Measurements from ENCODE around the gene MPND.

MPND gene

GRCh38 chr19:4354897-4355296, 11.5 kb downstream of the MPND start:
- Histone ChIP-seq H3K27me3 (ENCODE audit: insufficient read depth, low read length) (no peaks in the 10 kb centered on the region), H3K9me3 (ENCODE audit: insufficient read depth, low read depth, low read length) (no peaks in the 10 kb centered on the region), H3K9ac (ENCODE audit: low read depth, low read length) (no peak overlapping the region), H3K27ac (ENCODE audit: low read length) (no peak overlapping the region), H3K4me3 (ENCODE audit: low read length) (no peak overlapping the region), H3K4me1 (ENCODE audit: insufficient read depth, low read length) (no peaks in the 10 kb centered on the region), H3K36me3 (ENCODE audit: insufficient read depth, low read depth, low read length) (peaks cover 43% of the 10 kb centered on the region)

GRCh38 chr19:4357095-4357797, 13.9 kb downstream of the MPND start:
- no peak overlapping the region for H3K27ac ChIP-seq (ENCODE audit: low read length)
- H3K9ac ChIP-seq (ENCODE audit: low read depth, low read length) = no peak overlapping the region
- H3K9me3 ChIP-seq (ENCODE audit: insufficient read depth, low read depth, low read length) = no peaks in the 10 kb centered on the region
- H3K36me3 ChIP-seq (ENCODE audit: insufficient read depth, low read depth, low read length) = peaks cover 52% of the 10 kb centered on the region
- H3K4me3 ChIP-seq (ENCODE audit: low read length) = no peak overlapping the region
- H3K4me1 ChIP-seq (ENCODE audit: insufficient read depth, low read length) = no peaks in the 10 kb centered on the region
- H3K27me3 ChIP-seq (ENCODE audit: insufficient read depth, low read length) = no peaks in the 10 kb centered on the region

- H3K9me3 ChIP-seq (ENCODE audit: insufficient read depth, low read depth, low read length) = no peaks in the 10 kb centered on the region
- peaks cover 56% of the 10 kb centered on the region for H3K36me3 ChIP-seq (ENCODE audit: insufficient read depth, low read depth, low read length)
- no peak overlapping the region for H3K27ac ChIP-seq (ENCODE audit: low read length)
- H3K4me1 ChIP-seq (ENCODE audit: insufficient read depth, low read length) = no peaks in the 10 kb centered on the region
- H3K9ac ChIP-seq (ENCODE audit: low read depth, low read length) = no peak overlapping the region
- H3K4me3 ChIP-seq (ENCODE audit: low read length) = no peak overlapping the region
- H3K27me3 ChIP-seq (ENCODE audit: insufficient read depth, low read length) = no peaks in the 10 kb centered on the region
Measured at GRCh38 chr19:4357921-4358326, 14.6 kb downstream of the MPND start.

GRCh38 chr19:4358709-4359626, 15.6 kb downstream of the MPND start:
- Histone ChIP-seq H3K9ac (ENCODE audit: low read depth, low read length) (no peak overlapping the region), H3K4me1 (ENCODE audit: insufficient read depth, low read length) (no peaks in the 10 kb centered on the region), H3K27ac (ENCODE audit: low read length) (no peak overlapping the region), H3K9me3 (ENCODE audit: insufficient read depth, low read depth, low read length) (no peaks in the 10 kb centered on the region), H3K27me3 (ENCODE audit: insufficient read depth, low read length) (no peaks in the 10 kb centered on the region), H3K4me3 (ENCODE audit: low read length) (no peak overlapping the region), H3K36me3 (ENCODE audit: insufficient read depth, low read depth, low read length) (peaks cover 60% of the 10 kb centered on the region)

- Histone ChIP-seq H3K9ac (ENCODE audit: low read depth, low read length) (no peak overlapping the region), H3K27ac (ENCODE audit: low read length) (no peak overlapping the region), H3K9me3 (ENCODE audit: insufficient read depth, low read depth, low read length) (no peaks in the 10 kb centered on the region), H3K27me3 (ENCODE audit: insufficient read depth, low read length) (no peaks in the 10 kb centered on the region), H3K36me3 (ENCODE audit: insufficient read depth, low read depth, low read length) (peaks cover 56% of the 10 kb centered on the region), H3K4me1 (ENCODE audit: insufficient read depth, low read length) (no peaks in the 10 kb centered on the region), H3K4me3 (ENCODE audit: low read length) (no peak overlapping the region)
Measured at GRCh38 chr19:4359627-4360000, 16.3 kb downstream of the MPND start.

- Histone ChIP-seq H3K4me3 (ENCODE audit: low read length) (no peak overlapping the region), H3K4me1 (ENCODE audit: insufficient read depth, low read length) (no peaks in the 10 kb centered on the region), H3K27ac (ENCODE audit: low read length) (no peak overlapping the region), H3K27me3 (ENCODE audit: insufficient read depth, low read length) (no peaks in the 10 kb centered on the region), H3K9ac (ENCODE audit: low read depth, low read length) (no peak overlapping the region), H3K9me3 (ENCODE audit: insufficient read depth, low read depth, low read length) (no peaks in the 10 kb centered on the region), H3K36me3 (ENCODE audit: insufficient read depth, low read depth, low read length) (peaks cover 57% of the 10 kb centered on the region)
Measured at GRCh38 chr19:4360081-4360569, 16.8 kb downstream of the MPND start.

GRCh38 chr19:4360641-4361151, 17.3 kb downstream of the MPND start:
- no peak overlapping the region for H3K4me3 ChIP-seq (ENCODE audit: low read length)
- H3K9me3 ChIP-seq (ENCODE audit: insufficient read depth, low read depth, low read length) = no peaks in the 10 kb centered on the region
- H3K9ac ChIP-seq (ENCODE audit: low read depth, low read length) = no peak overlapping the region
- no peaks in the 10 kb centered on the region for H3K4me1 ChIP-seq (ENCODE audit: insufficient read depth, low read length)
- no peaks in the 10 kb centered on the region for H3K27me3 ChIP-seq (ENCODE audit: insufficient read depth, low read length)
- peaks cover 59% of the 10 kb centered on the region for H3K36me3 ChIP-seq (ENCODE audit: insufficient read depth, low read depth, low read length)
- no peak overlapping the region for H3K27ac ChIP-seq (ENCODE audit: low read length)

- no peaks in the 10 kb centered on the region for H3K9me3 ChIP-seq (ENCODE audit: insufficient read depth, low read depth, low read length)
- H3K27ac ChIP-seq (ENCODE audit: low read length) = no peak overlapping the region
- peaks cover 54% of the 10 kb centered on the region for H3K36me3 ChIP-seq (ENCODE audit: insufficient read depth, low read depth, low read length)
- no peak overlapping the region for H3K4me3 ChIP-seq (ENCODE audit: low read length)
- H3K9ac ChIP-seq (ENCODE audit: low read depth, low read length) = no peak overlapping the region
- no peaks in the 10 kb centered on the region for H3K4me1 ChIP-seq (ENCODE audit: insufficient read depth, low read length)
- no peaks in the 10 kb centered on the region for H3K27me3 ChIP-seq (ENCODE audit: insufficient read depth, low read length)
Measured at GRCh38 chr19:4361152-4362046, 18.0 kb downstream of the MPND start.

- Histone ChIP-seq H3K9me3 (ENCODE audit: insufficient read depth, low read depth, low read length) (no peaks in the 10 kb centered on the region), H3K4me3 (ENCODE audit: low read length) (no peak overlapping the region), H3K9ac (ENCODE audit: low read depth, low read length) (no peak overlapping the region), H3K36me3 (ENCODE audit: insufficient read depth, low read depth, low read length) (peaks cover 54% of the 10 kb centered on the region), H3K27ac (ENCODE audit: low read length) (no peak overlapping the region), H3K4me1 (ENCODE audit: insufficient read depth, low read length) (no peaks in the 10 kb centered on the region), H3K27me3 (ENCODE audit: insufficient read depth, low read length) (no peaks in the 10 kb centered on the region)
Measured at GRCh38 chr19:4362101-4362828, 18.9 kb downstream of the MPND start.

GRCh38 chr19:4362831-4363545, 19.6 kb downstream of the MPND start:
- H3K4me3 ChIP-seq (ENCODE audit: low read length) = no peak overlapping the region
- no peaks in the 10 kb centered on the region for H3K4me1 ChIP-seq (ENCODE audit: insufficient read depth, low read length)
- no peaks in the 10 kb centered on the region for H3K9me3 ChIP-seq (ENCODE audit: insufficient read depth, low read depth, low read length)
- H3K9ac ChIP-seq (ENCODE audit: low read depth, low read length) = no peak overlapping the region
- H3K36me3 ChIP-seq (ENCODE audit: insufficient read depth, low read depth, low read length) = peaks cover 49% of the 10 kb centered on the region
- no peak overlapping the region for H3K27ac ChIP-seq (ENCODE audit: low read length)
- no peaks in the 10 kb centered on the region for H3K27me3 ChIP-seq (ENCODE audit: insufficient read depth, low read length)

All from iPS-20b (cell line).